Endothelial cell of umbilical vein (primary cell): ENCODE measurements around the gene GLDN. TPM values are rescaled to one million over a fixed set of nuclear protein-coding genes. Genes with fewer than 3 reads are reported as not detected.

Experiments
- BruUV-seq: library from RNA; stranded (reverse); fragments of 400-500 nt; replicated peaks from 2 replicates; lab custom pipeline; 2021; lab: Mats Ljungman, UMichigan
- CTCF ChIA-PET: fragments of 300-600, 350-600 bp; sonication (Branson Sonifier 250); formaldehyde crosslinking; loops from one replicate; lab custom pipeline; 2021; ENCODE audit warnings: antibody characterized with exemption, inconsistent platforms; lab: Charles Lee
- POLR2A ChIA-PET: fragments of 300-600, 350-600 bp; sonication (Branson Sonifier 250); formaldehyde crosslinking; loops from one replicate; lab custom pipeline; 2021; ENCODE audit warnings: antibody characterized with exemption, inconsistent platforms; lab: Charles Lee
- DNase-seq: peaks from one replicate; pipeline ENCODE4 v3.0.0-alpha.2; 2011; ENCODE audit warnings: low read depth, low spot score
- FAIRE-seq: peaks from 2 replicates; lab custom pipeline; 2011; peaks lifted over from hg19 to GRCh38; lab: Jason Lieb, UNC
- H2AFZ ChIP-seq: 2 replicates; pipeline ENCODE4 v1.6.0; 2012; ENCODE audit warnings: low read depth, low read length, control low read depth, inconsistent platforms
- H3K27ac ChIP-seq: 2 replicates; pipeline ENCODE4 v1.5.1; 2011; ENCODE audit warnings: low read depth, mild to moderate bottlenecking, control low read depth, low read length, moderate library complexity; ENCODE audit not compliant: insufficient read depth
- H3K27me3 ChIP-seq, 2 experiments: 2 replicates each; pipeline versions ENCODE4 v1.6.0 to v1.6.1; 2011; ENCODE audit warnings: low read length in 2 of 2, mixed read lengths in 1 of 2; ENCODE audit not compliant: control insufficient read depth in 2 of 2, insufficient read depth in 2 of 2
- H3K36me3 ChIP-seq, 2 experiments: 2 replicates in 1 of 2; 3 replicates in 1 of 2; pipeline ENCODE4 v1.5.1; 2011; ENCODE audit warnings: low read length in 2 of 2, mild to moderate bottlenecking in 1 of 2, moderate library complexity in 1 of 2; ENCODE audit not compliant: control insufficient read depth in 2 of 2, insufficient read depth in 2 of 2; ENCODE audit errors: extremely low read depth in 1 of 2
- H3K4me1 ChIP-seq: 3 replicates; pipeline ENCODE4 v1.5.1; 2011; ENCODE audit warnings: mild to moderate bottlenecking, low read length; ENCODE audit not compliant: control insufficient read depth, insufficient read depth; ENCODE audit errors: extremely low read depth
- H3K4me2 ChIP-seq: 2 replicates; pipeline ENCODE4 v1.6.1; 2011; ENCODE audit warnings: low read length, control low read depth, mixed read lengths; ENCODE audit not compliant: insufficient read depth
- H3K4me3 ChIP-seq, 3 experiments: fragments of 200-600 bp in 1 of 3; sonication (generic), shearing (Covaris generic) in 1 of 3; replicated peaks in 1 of 3; 2 replicates each; pipeline ENCODE4 v1.5.1; 2011 to 2016; ENCODE audit warnings: control low read depth in 3 of 3, low read length in 3 of 3, mild to moderate bottlenecking in 2 of 3, inconsistent platforms in 1 of 3, low read depth in 1 of 3, moderate library complexity in 1 of 3; ENCODE audit not compliant: insufficient read depth in 1 of 3
- H3K79me2 ChIP-seq: 2 replicates; pipeline ENCODE4 v1.6.0; 2012; ENCODE audit warnings: low read length, inconsistent platforms; ENCODE audit not compliant: control insufficient read depth, insufficient read depth
- H3K9ac ChIP-seq: replicated peaks from 2 replicates; pipeline ENCODE3; 2011; ENCODE audit warnings: low read length, control low read depth; ENCODE audit not compliant: insufficient read depth; ENCODE audit errors: extremely low read depth
- H3K9me1 ChIP-seq: replicated peaks from 3 replicates; pipeline ENCODE4 v1.6.0; 2011; ENCODE audit warnings: mild to moderate bottlenecking, low read length; ENCODE audit not compliant: control insufficient read depth, insufficient read depth; ENCODE audit errors: extremely low read depth
- H3K9me3 ChIP-seq: replicated peaks from 2 replicates; pipeline ENCODE4 v1.5.1; 2012; ENCODE audit warnings: low read length, inconsistent platforms; ENCODE audit not compliant: control insufficient read depth, insufficient read depth
- H4K20me1 ChIP-seq: replicated peaks from 2 replicates; pipeline ENCODE3; 2011; ENCODE audit warnings: mild to moderate bottlenecking, low read length; ENCODE audit not compliant: control insufficient read depth, insufficient read depth; ENCODE audit errors: extremely low read depth
- GATA2 ChIP-seq: IDR thresholded peaks from 2 replicates; pipeline ENCODE4 v1.7.0; 2011; ENCODE audit warnings: low read depth, mild to moderate bottlenecking, moderate library complexity, mixed read lengths, low read length; ENCODE audit not compliant: insufficient read length, insufficient read depth
- MYC ChIP-seq: IDR thresholded peaks from one replicate; pipeline ENCODE4 v1.6.1; 2011; ENCODE audit warnings: mild to moderate bottlenecking, low read depth, low read length
- POLR2AphosphoS5 ChIP-seq: IDR thresholded peaks from 2 replicates; pipeline ENCODE4 v1.6.1; 2012; ENCODE audit warnings: low read depth, mild to moderate bottlenecking, control low read depth, low read length, moderate library complexity; ENCODE audit not compliant: insufficient read depth
- dilution Hi-C: fragments of 300-500 bp; cut with MboI; formaldehyde crosslinking; loops from one replicate; pipeline ENCODE4 v1.15.0; 2019; ENCODE audit warnings: low sequenced_read_pairs; ENCODE audit not compliant: extremely low pct_ligation_motif_present
- intact Hi-C: fragments of 100-400 bp; cut with micrococcal nuclease; formaldehyde crosslinking; loops from one replicate; pipeline ENCODE4 v1.10.0; 2022
- polyA plus RNA-seq, 4 experiments: library from polyadenylated mRNA; depleted of rRNA in 3 of 4; stranded (reverse) in 3 of 4; unstranded in 1 of 4; fragments of >200 nt; gene quantifications; 2 replicates each; pipeline versions ENCODE4 v1.2.1 to v1.2.3, GENCODE V29; 2011 to 2012; ENCODE audit warnings: missing spikeins in 1 of 4
- total RNA-seq: library from RNA; stranded (reverse); gene quantifications from 2 replicates; pipeline ENCODE4 v1.2.3, GENCODE V29; 2021
- TF ChIP-seq, protein P1 (sequence below): IDR thresholded peaks from 2 replicates; pipeline ENCODE4 v1.6.1; 2011; ENCODE audit not compliant: insufficient read depth, insufficient read length
- TF ChIP-seq, protein P2 (sequence below), 2 donors: IDR thresholded peaks; 1 replicate in 1 of 2; 2 replicates in 1 of 2; pipeline ENCODE4 v1.5.1; 2011; ENCODE audit warnings: low read length in 2 of 2, mild to moderate bottlenecking in 2 of 2, moderate library complexity in 2 of 2, control low read depth in 1 of 2, inconsistent platforms in 1 of 2, low read depth in 1 of 2; ENCODE audit not compliant: insufficient read depth in 1 of 2; ENCODE audit errors: extremely low read depth in 1 of 2

Gene GLDN
- total and polyA plus RNA-seq, 2 donors (not counting 3 experiments of a cell fraction or from before 2014, with no cell fraction given), result not detected

DNA sequence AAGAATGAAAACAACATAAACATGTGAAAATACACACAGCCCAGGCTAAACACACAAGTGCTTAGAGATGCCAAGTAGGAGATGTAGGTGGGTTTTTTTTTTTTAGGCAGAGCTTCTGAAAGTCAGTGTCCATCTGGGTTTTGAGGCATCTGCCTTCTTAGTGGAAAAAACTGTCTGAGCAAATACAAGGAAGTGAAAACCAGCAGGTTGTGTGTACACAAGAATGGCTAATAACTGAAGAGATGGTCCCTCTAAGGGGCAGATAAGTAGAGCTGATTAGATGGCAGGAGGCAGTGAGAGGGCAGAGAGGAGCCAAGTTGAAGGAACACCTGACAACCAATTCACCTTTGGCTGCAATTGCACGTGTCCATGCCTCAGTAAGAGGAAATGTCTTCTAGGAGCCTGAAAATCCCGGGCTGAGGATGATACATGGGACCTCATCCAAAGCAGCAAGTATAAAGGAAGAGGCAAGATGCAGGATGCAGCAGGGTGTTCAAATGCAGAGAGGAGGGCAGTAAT is 37.9 kb upstream of the GLDN start:
- H3K36me3 ChIP-seq, result no peaks in the 10 kb centered on the region
- H4K20me1 ChIP-seq, result no peaks in the 10 kb centered on the region
- DNase-seq (no peak), FAIRE-seq (no peak)
- no peaks in the 10 kb centered on the region for H3K9me1 ChIP-seq
- no peaks in the 10 kb centered on the region for H3K4me1 ChIP-seq
- dilution Hi-C loops (no loop called here), intact Hi-C loops (no loop called here)
- no peak overlapping the region for H2AFZ ChIP-seq
- H3K9ac ChIP-seq, result no peak overlapping the region
- H3K27me3 ChIP-seq, result peaks cover 81 to 85% of the 10 kb centered on the region in 2 experiments
- H3K4me2 ChIP-seq, result no peak overlapping the region
- no peak overlapping the region for H3K27ac ChIP-seq
- ChIA-PET CTCF (interaction anchor here (1.6 kb wide), 1 partner anchor 73 kb away, joined by 6 read pairs; no protein-coding TSS in a partner anchor), POLR2A (no interaction called here)
- no peaks in the 10 kb centered on the region for H3K9me3 ChIP-seq
- TF ChIP-seq, protein P1, sequence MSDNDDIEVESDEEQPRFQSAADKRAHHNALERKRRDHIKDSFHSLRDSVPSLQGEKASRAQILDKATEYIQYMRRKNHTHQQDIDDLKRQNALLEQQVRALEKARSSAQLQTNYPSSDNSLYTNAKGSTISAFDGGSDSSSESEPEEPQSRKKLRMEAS, result no peak
- TF ChIP-seq POLR2AphosphoS5, result no peak
- no peak for TF ChIP-seq GATA2
- TF ChIP-seq, protein P2, sequence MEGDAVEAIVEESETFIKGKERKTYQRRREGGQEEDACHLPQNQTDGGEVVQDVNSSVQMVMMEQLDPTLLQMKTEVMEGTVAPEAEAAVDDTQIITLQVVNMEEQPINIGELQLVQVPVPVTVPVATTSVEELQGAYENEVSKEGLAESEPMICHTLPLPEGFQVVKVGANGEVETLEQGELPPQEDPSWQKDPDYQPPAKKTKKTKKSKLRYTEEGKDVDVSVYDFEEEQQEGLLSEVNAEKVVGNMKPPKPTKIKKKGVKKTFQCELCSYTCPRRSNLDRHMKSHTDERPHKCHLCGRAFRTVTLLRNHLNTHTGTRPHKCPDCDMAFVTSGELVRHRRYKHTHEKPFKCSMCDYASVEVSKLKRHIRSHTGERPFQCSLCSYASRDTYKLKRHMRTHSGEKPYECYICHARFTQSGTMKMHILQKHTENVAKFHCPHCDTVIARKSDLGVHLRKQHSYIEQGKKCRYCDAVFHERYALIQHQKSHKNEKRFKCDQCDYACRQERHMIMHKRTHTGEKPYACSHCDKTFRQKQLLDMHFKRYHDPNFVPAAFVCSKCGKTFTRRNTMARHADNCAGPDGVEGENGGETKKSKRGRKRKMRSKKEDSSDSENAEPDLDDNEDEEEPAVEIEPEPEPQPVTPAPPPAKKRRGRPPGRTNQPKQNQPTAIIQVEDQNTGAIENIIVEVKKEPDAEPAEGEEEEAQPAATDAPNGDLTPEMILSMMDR (IDR thresholded peaks at IDR 0.05; ENCODE audit: extremely low read depth in 1 of 2, insufficient read depth in 1 of 2, low read depth in 1 of 2, low read length in 2 of 2), result no peak
- no peak for TF ChIP-seq MYC
- no peak overlapping the region for H3K4me3 ChIP-seq
- BruUV-seq, result no TSS peak
- no peaks in the 10 kb centered on the region for H3K79me2 ChIP-seq
